ENCODE data around the gene CFHR4.
"Not testable (repeated sequence)": the region's sequence is repeated elsewhere in the genome, so short reads cannot be mapped to it uniquely, and the experiment has no call there.

CFHR4 gene

DNA sequence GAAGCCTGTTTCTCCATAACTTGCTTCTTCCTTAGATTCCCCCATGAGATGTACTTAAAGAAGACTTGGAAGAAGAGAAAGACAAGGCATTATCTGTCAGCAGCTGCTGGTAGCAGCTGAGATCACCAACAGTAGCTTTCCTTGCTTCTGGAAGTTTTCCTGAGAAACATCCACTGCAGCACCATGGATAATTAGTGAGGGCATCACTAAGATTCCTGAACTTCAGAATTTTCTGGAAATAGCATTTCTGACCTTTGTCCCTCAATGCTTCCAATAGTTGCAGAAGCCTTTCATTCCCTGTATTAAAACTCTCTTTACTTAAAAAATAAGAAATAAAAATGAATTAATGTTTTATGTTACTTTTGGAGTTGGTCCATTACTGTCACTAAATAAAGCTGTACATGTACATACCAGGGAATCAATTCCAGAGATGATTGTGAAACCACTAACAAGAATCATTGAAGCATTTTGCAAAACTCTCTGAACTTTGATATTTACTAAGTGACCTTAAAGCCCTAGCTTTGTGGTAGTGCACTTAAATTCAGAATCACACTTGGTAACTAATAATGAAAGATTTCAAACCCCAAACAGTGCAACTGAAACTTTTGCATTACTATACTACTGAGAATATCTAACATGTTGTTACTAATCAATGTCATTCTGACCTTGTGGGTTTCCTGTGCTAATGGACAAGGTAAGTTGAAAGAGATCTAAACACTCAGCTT is at the start of gene CFHR4:
TSS of gene CFHR4 (plus strand) at position 538 of the 725 bp plus-strand sequence. CDS start at position 637, 99 bp downstream.
- DNase-seq (ENCODE audit: low read depth), result no peak

- not testable (repeated sequence) for DNase-seq (ENCODE audit: low read depth)
Observed at GRCh38 chr1:196849613-196850492, 38.0 kb upstream of the CFHR4 start.

GRCh38 chr1:196856053-196856452 is 31.8 kb upstream of the CFHR4 start:
- no peak for DNase-seq (ENCODE audit: low read depth)

DNA sequence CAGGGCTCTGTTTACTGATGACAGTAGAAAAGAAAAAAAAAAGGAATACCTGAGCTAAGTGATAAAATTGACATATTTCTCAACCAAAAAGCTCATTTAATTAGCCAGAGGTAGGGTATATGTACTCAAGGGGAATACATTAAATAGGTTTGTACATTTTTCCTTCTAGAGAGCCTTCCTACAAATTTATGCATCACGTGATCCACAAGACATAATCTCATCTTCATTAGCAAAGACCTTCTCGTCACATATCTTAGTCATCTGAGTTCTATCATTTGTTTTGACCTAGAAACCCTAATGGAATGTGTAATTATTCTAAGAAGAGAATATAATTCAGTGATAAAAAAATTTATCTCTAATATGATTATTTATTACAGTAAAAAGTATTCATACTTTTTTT is 30.7 kb upstream of the CFHR4 start:
- DNase-seq (ENCODE audit: low read depth), result no peak

GRCh38 chr1:196858811-196859210 is 29.0 kb upstream of the CFHR4 start:
- DNase-seq (ENCODE audit: low read depth), result no peak

DNA sequence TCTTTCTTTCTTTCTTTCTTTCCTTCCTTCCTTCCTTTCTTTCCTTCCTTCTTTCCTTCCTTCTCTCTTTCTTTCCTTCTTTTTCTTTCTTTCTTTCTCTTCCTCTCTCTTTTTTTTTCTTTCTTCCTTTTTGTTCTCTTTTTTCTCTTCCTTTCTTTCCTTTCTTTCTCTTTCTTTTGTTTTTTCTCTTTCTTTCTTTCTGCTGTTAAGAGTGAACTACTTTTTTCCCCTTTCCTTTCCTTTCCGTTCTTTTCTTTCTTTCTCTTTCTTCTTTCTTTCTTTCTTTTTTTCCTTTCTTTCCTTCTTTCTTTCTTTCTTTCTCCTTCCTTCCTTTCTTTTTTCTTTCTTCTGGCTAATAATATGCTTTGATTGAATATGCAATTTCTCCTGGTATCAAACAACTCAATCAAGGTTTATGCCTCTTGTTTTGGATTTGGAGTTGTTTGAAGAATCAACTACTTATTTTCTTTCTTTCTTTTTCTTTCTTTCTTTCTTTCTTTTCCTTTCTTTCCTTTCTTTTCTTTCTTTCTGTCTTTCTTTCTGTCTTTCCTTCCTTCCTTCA is 27.4 kb upstream of the CFHR4 start:
- DNase-seq (ENCODE audit: low read depth), result no peak

DNA sequence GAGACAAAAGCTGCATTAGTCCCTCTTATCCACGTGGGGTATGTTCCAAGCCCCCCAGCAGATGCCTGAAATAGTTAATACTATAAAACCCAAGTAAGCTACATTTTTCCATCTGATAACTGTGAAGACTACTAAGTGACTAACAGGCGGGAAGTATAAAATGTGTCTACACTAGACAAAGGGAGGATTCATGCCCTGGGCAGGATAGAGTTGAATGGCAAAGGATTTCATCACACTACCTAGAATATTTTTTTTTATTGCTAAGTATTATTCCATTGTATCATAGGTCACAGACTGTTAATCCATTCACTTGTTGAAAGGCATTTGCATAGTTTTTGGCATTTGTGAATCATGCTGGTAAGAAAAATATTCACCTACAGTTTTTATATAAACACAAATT is 26.4 kb upstream of the CFHR4 start:
- DNase-seq (ENCODE audit: low read depth), result no peak

- DNase-seq (ENCODE audit: low read depth), result no peak
Observed at GRCh38 chr1:196866974-196867373, 20.9 kb upstream of the CFHR4 start.

- DNase-seq (ENCODE audit: low read depth), result no peak
Observed at GRCh38 chr1:196873385-196873784, 14.5 kb upstream of the CFHR4 start.

DNA sequence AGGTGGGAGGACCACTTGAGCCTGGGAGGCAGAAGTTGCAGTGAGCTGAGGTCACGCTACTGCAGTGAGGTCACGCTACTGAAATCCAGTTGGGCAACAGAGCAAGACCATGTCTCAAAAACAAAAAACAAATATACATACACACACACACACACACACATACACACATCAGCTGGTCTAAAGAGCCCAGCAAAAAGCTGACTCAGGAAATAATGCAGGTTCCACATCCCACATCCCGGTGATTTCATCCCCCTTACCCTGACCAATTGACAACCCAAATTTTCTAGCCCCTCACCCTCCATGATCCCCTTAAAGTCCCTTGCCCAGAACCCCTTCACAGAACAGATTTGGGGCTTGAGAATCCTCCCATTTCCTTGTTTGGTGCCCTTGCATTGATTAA is 11.9 kb upstream of the CFHR4 start:
- DNase-seq (ENCODE audit: low read depth), result no peak

DNA sequence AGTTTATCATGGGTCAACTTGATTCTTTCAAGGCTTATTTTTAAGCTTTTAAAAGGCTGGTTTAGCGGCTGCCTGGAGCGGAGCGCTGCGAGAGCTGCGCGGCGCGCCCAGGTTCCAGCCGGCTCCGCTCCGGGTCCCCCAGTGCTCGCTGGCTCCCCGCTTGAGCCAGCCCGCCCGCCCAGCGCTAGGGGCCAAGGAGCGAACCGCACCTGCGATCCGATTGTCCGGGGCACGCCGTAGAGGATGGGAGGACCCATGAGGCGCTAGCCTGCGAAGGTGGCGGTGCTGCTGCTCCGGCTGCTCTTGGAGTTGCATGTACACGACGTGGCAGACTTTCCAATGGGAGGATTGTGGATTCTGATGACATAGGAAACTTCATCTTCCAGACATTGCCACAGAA is 9.9 kb upstream of the CFHR4 start:
- DNase-seq (ENCODE audit: low read depth), result no peak

- DNase-seq (ENCODE audit: low read depth), result not testable (repeated sequence)
Observed at GRCh38 chr1:196886560-196886959, 1.3 kb upstream of the CFHR4 start.

DNA sequence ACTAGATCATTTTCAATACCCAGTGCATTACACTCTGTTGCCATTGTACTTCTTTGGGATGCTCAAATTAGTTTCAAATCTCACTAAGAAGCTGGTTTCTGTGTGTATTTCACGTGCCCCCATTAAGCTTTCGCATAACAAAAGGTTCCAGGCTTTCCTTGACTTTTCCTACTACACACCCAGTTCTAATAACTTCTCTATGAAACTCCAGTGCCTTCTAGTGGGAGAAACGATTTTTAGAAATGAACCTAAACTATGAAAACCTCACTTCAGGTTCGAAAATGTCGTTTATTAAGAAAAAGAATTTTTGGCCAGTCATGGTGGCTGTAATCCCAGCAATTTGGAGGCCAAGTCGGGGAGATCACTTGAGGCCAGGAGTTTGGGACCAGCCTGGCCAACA is 2.8 kb downstream of the CFHR4 start:
- DNase-seq (ENCODE audit: low read depth), result no peak

DNA sequence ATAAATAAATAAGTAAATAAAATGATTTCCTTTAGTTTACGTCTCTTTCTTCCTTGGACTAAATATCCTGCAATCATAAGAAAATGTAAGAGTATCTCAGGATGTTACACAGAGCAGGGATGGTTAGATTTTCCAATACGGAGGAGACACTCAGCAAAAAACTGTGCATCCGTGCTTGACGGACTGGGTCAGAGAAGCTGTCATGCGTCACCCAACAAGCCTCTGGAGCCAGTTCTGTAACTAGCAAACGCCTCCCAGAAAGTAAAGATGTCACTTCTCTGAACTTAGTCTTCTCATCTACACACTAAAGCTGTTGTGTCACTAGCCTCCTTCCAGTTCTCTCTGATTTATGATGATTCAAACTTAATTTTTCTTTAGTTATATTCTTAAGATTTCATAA is 3.4 kb downstream of the CFHR4 start:
- DNase-seq (ENCODE audit: low read depth), result no peak

GRCh38 chr1:196896355-196896754 is 8.5 kb downstream of the CFHR4 start:
- DNase-seq (ENCODE audit: low read depth), result no peak

DNA sequence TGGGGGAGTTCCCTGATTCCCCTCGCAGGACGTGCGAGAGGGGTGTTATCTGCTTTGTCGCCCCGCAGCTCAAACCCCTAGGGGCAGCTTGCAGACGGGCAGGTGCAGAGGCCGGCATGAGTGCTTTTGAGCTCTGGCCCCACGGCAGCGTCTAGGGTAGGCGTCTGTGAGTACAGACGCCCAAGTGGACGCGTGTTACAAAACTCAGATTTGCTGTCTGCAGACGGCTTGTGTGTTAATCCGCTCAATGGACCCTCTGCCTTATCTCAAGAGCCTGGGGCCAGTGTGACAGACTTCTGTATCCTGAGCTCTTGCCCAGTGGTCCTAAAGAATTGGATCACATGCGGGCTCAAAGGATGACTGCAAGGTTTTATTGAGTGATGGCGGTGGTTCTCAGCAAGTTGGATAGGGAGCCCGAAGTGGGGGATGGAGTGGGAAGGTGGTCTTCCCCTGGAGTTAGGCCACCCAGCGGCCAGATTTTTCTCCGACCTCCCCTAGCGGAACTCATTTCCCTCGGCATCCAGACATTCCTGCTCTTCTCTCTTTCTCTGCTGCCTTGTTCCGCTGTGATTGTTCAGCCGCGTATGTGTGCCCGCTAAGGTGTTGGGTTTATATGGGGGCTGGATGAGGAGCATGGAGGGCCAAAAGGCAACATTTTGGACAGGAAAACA is 9.4 kb downstream of the CFHR4 start:
- DNase-seq (ENCODE audit: low read depth), result no peak

GRCh38 chr1:196902344-196902743 is 14.5 kb downstream of the CFHR4 start:
- no peak for DNase-seq (ENCODE audit: low read depth)

GRCh38 chr1:196910215-196910614 is 22.4 kb downstream of the CFHR4 start:
- DNase-seq (ENCODE audit: low read depth), result no peak

GRCh38 chr1:196912283-196912682 is 24.4 kb downstream of the CFHR4 start:
- not testable (repeated sequence) for DNase-seq (ENCODE audit: low read depth)

- not testable (repeated sequence) for DNase-seq (ENCODE audit: low read depth)
Observed at GRCh38 chr1:196926839-196927238, 39.0 kb downstream of the CFHR4 start.

DNA sequence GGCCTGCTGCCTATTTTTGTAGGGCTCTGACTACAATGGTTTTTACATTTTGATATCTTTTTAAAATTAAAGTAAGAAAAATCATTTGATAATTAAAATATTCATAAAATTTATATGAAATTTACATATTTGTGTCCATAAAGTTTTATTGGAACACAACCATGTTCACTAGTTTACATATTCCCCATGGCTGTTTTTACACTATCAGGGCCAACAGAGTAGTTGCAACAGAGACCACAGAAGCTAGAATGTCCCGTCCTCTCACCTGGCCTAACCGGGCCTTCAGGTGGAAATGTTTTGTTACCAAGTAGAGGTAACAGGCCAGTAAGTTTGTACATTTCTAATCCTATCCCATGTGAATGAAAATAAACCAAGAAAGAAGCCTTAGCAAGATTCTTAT is 45.0 kb downstream of the CFHR4 start:
- not testable (repeated sequence) for DNase-seq (ENCODE audit: low read depth)

GRCh38 chr1:196933531-196934189 is 45.8 kb downstream of the CFHR4 start:
- no peak for DNase-seq (ENCODE audit: low read depth)

All from stimulated activated CD8-positive, alpha-beta memory T cell treated with anti-CD3 and anti-CD28 coated beads, Interleukin-15, amount 100 ng/mL, for 1 hour (primary cell).